ENCODE measurements around the gene FGF16.

Gene FGF16

GRCh38 chrX:77502951-77503525 is 55.8 kb downstream of the FGF16 start:
- Histone ChIP-seq H3K27me3 (ENCODE audit: control insufficient read depth, insufficient read depth, low read length) (no peaks in the 10 kb centered on the region), H3K9me3 (ENCODE audit: control insufficient read depth, insufficient read depth, low read depth, low read length) (no peaks in the 10 kb centered on the region; the same call in 1 of the 2 replicates), H3K4me1 (ENCODE audit: control insufficient read depth, insufficient read depth, low read length) (peaks cover 8% of the 10 kb centered on the region), H3K36me3 (ENCODE audit: control insufficient read depth, insufficient read depth, low read length) (no peaks in the 10 kb centered on the region), H3K27ac (ENCODE audit: low read depth, low read length) (no peak overlapping the region), H3K9ac (ENCODE audit: low read length) (no peak overlapping the region), H3K4me3 (ENCODE audit: low read depth, low read length) (no peak overlapping the region; the same call in 1 of the 2 replicates)

GRCh38 chrX:77505227-77505626 is 58.0 kb downstream of the FGF16 start:
- H3K4me3 ChIP-seq (ENCODE audit: low read depth, low read length), result no peak overlapping the region
- H3K27ac ChIP-seq (ENCODE audit: low read depth, low read length), result no peak overlapping the region
- H3K36me3 ChIP-seq (ENCODE audit: control insufficient read depth, insufficient read depth, low read length), result peaks cover 6% of the 10 kb centered on the region
- H3K4me1 ChIP-seq (ENCODE audit: control insufficient read depth, insufficient read depth, low read length), result peaks cover 8% of the 10 kb centered on the region
- H3K27me3 ChIP-seq (ENCODE audit: control insufficient read depth, insufficient read depth, low read length), result no peaks in the 10 kb centered on the region
- H3K9me3 ChIP-seq (ENCODE audit: control insufficient read depth, insufficient read depth, low read depth, low read length), result no peaks in the 10 kb centered on the region; the same call in 1 of the 2 replicates
- no peak overlapping the region for H3K9ac ChIP-seq (ENCODE audit: low read length)
